Brain microvascular endothelial cell (primary cell): Measurements from ENCODE around the gene ZNF3.

Source experiments
- DNase-seq: peaks from one replicate; pipeline ENCODE4 v3.0.0-alpha.2; 2020
- H3K27ac ChIP-seq: fragments of 250-450 bp; sonication (Bioruptor Pico); 2 replicates; pipeline ENCODE4 v1.5.1; 2020; ENCODE audit warnings: mild to moderate bottlenecking, moderate library complexity
- H3K27me3 ChIP-seq: fragments of 250-450 bp; sonication (Bioruptor Pico); replicated peaks from 2 replicates; pipeline ENCODE4 v1.5.1; 2020; ENCODE audit warnings: mild to moderate bottlenecking
- H3K36me3 ChIP-seq: fragments of 250-450 bp; sonication (Bioruptor Pico); replicated peaks from 2 replicates; pipeline ENCODE4 v1.5.1; 2020; ENCODE audit warnings: mild to moderate bottlenecking
- H3K4me3 ChIP-seq: 2 replicates; pipeline ENCODE4 v1.5.1; 2011; ENCODE audit warnings: low read depth, mild to moderate bottlenecking, control low read depth, low read length, moderate library complexity
- CTCF ChIP-seq: IDR thresholded peaks from 2 replicates; pipeline ENCODE4 v1.5.1; 2011; ENCODE audit warnings: low read depth, mild to moderate bottlenecking, moderate library complexity, low read length, control low read depth, inconsistent platforms; ENCODE audit errors: missing control alignments
- in situ Hi-C: cut with HindIII; loops from 2 replicates; pipeline ENCODE4 v1.10.0; 2017; ENCODE audit warnings: low sequenced_read_pairs, low pct_ligation_motif_present

Gene ZNF3

DNA sequence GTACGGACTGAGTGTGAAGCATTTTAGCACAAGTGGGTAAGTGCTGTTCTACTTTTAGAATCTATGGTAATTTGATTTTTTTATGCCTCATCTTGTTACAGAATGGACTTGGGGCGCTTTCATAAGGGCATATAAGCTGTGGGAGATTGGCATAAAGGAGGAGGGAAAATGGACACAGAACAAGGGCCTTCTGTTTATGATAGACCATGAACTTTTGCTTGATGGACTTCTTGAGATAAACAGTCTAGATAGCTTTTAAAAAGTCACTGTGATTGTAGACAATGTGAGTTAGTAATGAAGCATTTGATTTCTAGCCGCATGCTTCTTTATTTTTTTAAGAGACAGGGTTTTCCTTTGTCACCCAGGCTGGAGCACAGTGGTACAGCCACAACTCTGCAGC, 29.9 kb downstream of the ZNF3 start:
- no peaks in the 10 kb centered on the region for H3K27me3 ChIP-seq
- DNase-seq, result no peak
- in situ Hi-C loops, result no loop called here

GRCh38 chr7:100049441-100050291, 31.9 kb downstream of the ZNF3 start, which contains the start of gene ZSCAN21:
Gene ZSCAN21, plus strand, starts transcription at chr7:100049774. Its CDS starts 7,233 bp downstream, at chr7:100057007.
- no peaks in the 10 kb centered on the region for H3K27me3 ChIP-seq
- H3K27ac ChIP-seq, result peak within 1 kb of the TSS; percentile 98
- DNase-seq, result peak; percentile 79
- H3K4me3 ChIP-seq, result peak within 1 kb of the TSS; percentile 86
- peak; percentile 38 for TF ChIP-seq CTCF
- in situ Hi-C loops, result no loop called here
- H3K36me3 ChIP-seq, result no peaks in the 10 kb centered on the region

More for the DNA sequence above, 29.9 kb downstream of the ZNF3 start:
- Histone ChIP-seq H3K36me3 (no peaks in the 10 kb centered on the region), H3K27ac (no peak overlapping the region), H3K4me3 (no peak overlapping the region)
- TF ChIP-seq CTCF, result no peak

- H3K27ac ChIP-seq, result no peak overlapping the region
- no peak for DNase-seq
- no peak for TF ChIP-seq CTCF
- no peak overlapping the region for H3K4me3 ChIP-seq
- in situ Hi-C loops, result no loop called here
- no peaks in the 10 kb centered on the region for H3K36me3 ChIP-seq
- no peaks in the 10 kb centered on the region for H3K27me3 ChIP-seq
Observed at GRCh38 chr7:100048680-100049079, 32.8 kb downstream of the ZNF3 start.

DNA sequence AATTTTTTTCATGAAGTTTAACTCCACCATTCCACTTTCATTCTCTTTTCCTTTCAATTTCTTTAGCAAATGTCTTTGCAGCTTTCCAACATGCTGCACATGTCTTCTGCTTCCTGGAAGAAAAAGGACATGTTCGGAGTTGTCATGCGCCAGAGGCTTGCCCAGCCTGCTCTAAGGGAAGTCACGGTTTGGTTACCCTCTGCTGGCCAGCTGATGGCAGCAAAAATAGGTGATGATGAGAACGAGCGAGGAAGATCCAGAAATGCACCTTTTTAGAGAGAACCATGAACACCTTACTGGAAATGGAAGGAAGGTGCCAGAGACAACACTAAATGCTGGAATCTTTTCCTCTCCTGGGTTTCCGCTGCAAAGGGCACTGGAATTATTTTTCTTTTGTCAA, 36.8 kb downstream of the ZNF3 start:
- TF ChIP-seq CTCF, result peak; percentile 15
- no peak for DNase-seq
- Histone ChIP-seq H3K27ac (no peak overlapping the region), H3K4me3 (no peak overlapping the region), H3K27me3 (no peaks in the 10 kb centered on the region), H3K36me3 (no peaks in the 10 kb centered on the region)
- in situ Hi-C loops, result no loop called here

GRCh38 chr7:100040575-100040974, 40.9 kb downstream of the ZNF3 start:
- in situ Hi-C loops, result no loop called here
- TF ChIP-seq CTCF, result no peak
- H3K27me3 ChIP-seq, result no peaks in the 10 kb centered on the region

More at GRCh38 chr7:100040575-100040974, 40.9 kb downstream of the ZNF3 start:
- Histone ChIP-seq H3K36me3 (peaks cover 10% of the 10 kb centered on the region), H3K27ac (no peak overlapping the region), H3K4me3 (no peak overlapping the region)
- no peak for DNase-seq
